Upper lobe of left lung (tissue), 6 donors: ENCODE measurements around the gene CAMK2N1. TPM values are rescaled to one million over a fixed set of nuclear protein-coding genes. Genes with fewer than 3 reads are reported as not detected.

Experiments
- ATAC-seq, 2 donors: fragments of 200-7000 bp; cut with Tn5 transposase; one replicate each; pipeline ENCODE4 v1.9.1; 2022; ENCODE audit warnings: mild to moderate bottlenecking in 2 of 2, moderate library complexity in 2 of 2; ENCODE audit not compliant: low FRiP score in 2 of 2
- DNase-seq, 2 donors: peaks; one replicate each; pipeline ENCODE4 v3.0.0-alpha.2; 2019 to 2020
- H3K27ac ChIP-seq, 4 donors: fragments of 200-600 bp; sonication (generic); one replicate each; pipeline ENCODE4 v1.5.1; 2016 to 2019
- H3K27me3 ChIP-seq, 4 donors: fragments of 200-600 bp; sonication (generic); one replicate each; pipeline ENCODE4 v1.5.1; 2017 to 2019
- H3K36me3 ChIP-seq, 4 donors: fragments of 200-600 bp; sonication (generic); one replicate each; pipeline ENCODE4 v1.5.1; 2016 to 2019
- H3K4me1 ChIP-seq, 4 donors: fragments of 200-600 bp; sonication (generic); one replicate each; pipeline ENCODE4 v1.5.1; 2018 to 2019
- H3K4me3 ChIP-seq, 4 donors: fragments of 200-600 bp; sonication (generic); one replicate each; pipeline ENCODE4 v1.5.1; 2017 to 2019; ENCODE audit warnings: mild to moderate bottlenecking in 2 of 4, moderate library complexity in 1 of 4
- H3K9me3 ChIP-seq, 4 donors: fragments of 200-600 bp; sonication (generic); one replicate each; pipeline ENCODE4 v1.5.1; 2018 to 2019
- CTCF ChIP-seq, 6 experiments: fragments of 450-650 bp in 4 of 6; fragments of 200-600 bp in 2 of 6; sonication (generic) in 2 of 6; IDR thresholded peaks; one replicate each; pipeline ENCODE4 v1.5.1; 2016 to 2019; ENCODE audit warnings: antibody characterized with exemption in 6 of 6
- EP300 ChIP-seq, 4 donors: sonication (generic); formaldehyde crosslinking; IDR thresholded peaks; one replicate each; pipeline ENCODE4 v1.5.1; 2017; ENCODE audit warnings: antibody characterized with exemption in 4 of 4, control low read depth in 2 of 4
- POLR2A ChIP-seq, 4 donors: fragments of 450-650 bp; IDR thresholded peaks; one replicate each; pipeline ENCODE4 v1.5.1; 2016 to 2017; ENCODE audit warnings: antibody characterized with exemption in 4 of 4, mild to moderate bottlenecking in 2 of 4
- POLR2AphosphoS5 ChIP-seq, 2 donors: sonication (generic); formaldehyde crosslinking; IDR thresholded peaks; one replicate each; pipeline ENCODE4 v1.5.1; 2017; ENCODE audit warnings: antibody characterized with exemption in 2 of 2
- WGBS, 2 donors: methylation state at CpG; one replicate each; pipeline ENCODE4 v1.1.5; 2017 to 2018; 5-methylcytosine and 5-hydroxymethylcytosine counted together
- total RNA-seq, 6 donors: library from RNA; depleted of rRNA in 4 of 6; stranded (reverse); fragments of >200 nt in 4 of 6; gene quantifications; one replicate each; pipeline versions ENCODE4 v1.1.0 to v1.2.1, GENCODE V29; 2016 to 2021
- donor health status: DM: no; HTN: no; CAD: no; lungs with moderate emphysema.
- donor health status: DM: no; HTN: yes; CAD: no; lungs with severe emphysema.

The CAMK2N1 gene
- total RNA-seq, 6 donors from 2014 or later: 18.4 to 63.9 (median 28.1) TPM

GRCh38 chr1:20493839-20494608, 8.0 kb upstream of the CAMK2N1 start:
- peak; percentile 29 to 31 for TF ChIP-seq POLR2AphosphoS5 (IDR thresholded peaks at IDR 0.05)
- peak; percentile 93 to 97 (median 96) for TF ChIP-seq CTCF (IDR thresholded peaks at IDR 0.05)
- no peak for TF ChIP-seq EP300 (IDR thresholded peaks at IDR 0.05)
- DNase-seq: peak; percentile 34 to 76
- no peaks in the 10 kb centered on the region for H3K9me3 ChIP-seq
- H3K4me3 ChIP-seq: no peak overlapping the region
- H3K36me3 ChIP-seq: peaks cover 5 to 23% (median 9%) of the 10 kb centered on the region in 4 donors
- peaks cover 18 to 24% (median 21%) of the 10 kb centered on the region in 4 donors for H3K4me1 ChIP-seq
- no peaks in the 10 kb centered on the region for H3K27me3 ChIP-seq
- 3 to 6% methylated on average over 12 to 16 of the region's 16 CpGs for WGBS, 2 donors
- ATAC-seq: peak; percentile 84 to 93
- peak overlapping the region; percentile 5 to 57 (median 39) for H3K27ac ChIP-seq

GRCh38 chr1:20493309-20493708, 7.3 kb upstream of the CAMK2N1 start:
- no peaks in the 10 kb centered on the region for H3K9me3 ChIP-seq
- peaks cover 18 to 24% (median 21%) of the 10 kb centered on the region in 4 donors for H3K4me1 ChIP-seq
- TF ChIP-seq CTCF (IDR thresholded peaks at IDR 0.05): no peak
- TF ChIP-seq POLR2A (IDR thresholded peaks at IDR 0.05): no peak
- no peak for TF ChIP-seq EP300 (IDR thresholded peaks at IDR 0.05)
- TF ChIP-seq POLR2AphosphoS5 (IDR thresholded peaks at IDR 0.05): no peak
- H3K4me3 ChIP-seq: no peak overlapping the region
- no peaks in the 10 kb centered on the region for H3K27me3 ChIP-seq
- 40% methylated on average over 5 of the region's 5 CpGs for WGBS, 2 donors
- peaks cover 0 to 16% (median 2%) of the 10 kb centered on the region in 4 donors for H3K36me3 ChIP-seq
- ATAC-seq (no peak), DNase-seq (no peak)
- peak overlapping the region in 1 of 4 donors; percentile 42 for H3K27ac ChIP-seq

GRCh38 chr1:20492751-20493150, 6.7 kb upstream of the CAMK2N1 start:
- peak overlapping the region in 1 of 4 donors; percentile 42 for H3K27ac ChIP-seq
- no peak for ATAC-seq
- DNase-seq: no peak
- no peaks in the 10 kb centered on the region for H3K27me3 ChIP-seq
- no peaks in the 10 kb centered on the region for H3K9me3 ChIP-seq
- no peak for TF ChIP-seq EP300 (IDR thresholded peaks at IDR 0.05)
- no peak for TF ChIP-seq CTCF (IDR thresholded peaks at IDR 0.05)
- TF ChIP-seq POLR2AphosphoS5 (IDR thresholded peaks at IDR 0.05): no peak
- TF ChIP-seq POLR2A (IDR thresholded peaks at IDR 0.05): no peak
- peaks cover 0 to 10% (median 0%) of the 10 kb centered on the region in 4 donors for H3K36me3 ChIP-seq
- no peak overlapping the region for H3K4me3 ChIP-seq
- peaks cover 18 to 24% (median 21%) of the 10 kb centered on the region in 4 donors for H3K4me1 ChIP-seq
- 77 to 80% methylated on average over 7 of the region's 7 CpGs for WGBS, 2 donors

GRCh38 chr1:20491866-20492265, 5.9 kb upstream of the CAMK2N1 start:
- DNase-seq (no peak), ATAC-seq (no peak)
- H3K4me1 ChIP-seq: peaks cover 19 to 28% (median 22%) of the 10 kb centered on the region in 4 donors
- peaks cover 0 to 7% (median 2%) of the 10 kb centered on the region in 4 donors for H3K27me3 ChIP-seq
- H3K27ac ChIP-seq: no peak overlapping the region
- no peak for TF ChIP-seq POLR2A (IDR thresholded peaks at IDR 0.05)
- no peak overlapping the region for H3K4me3 ChIP-seq
- WGBS, 2 donors: 67 to 77% methylated on average over 3 to 7 of the region's 7 CpGs
- H3K9me3 ChIP-seq: no peaks in the 10 kb centered on the region
- peaks cover 0 to 3% (median 0%) of the 10 kb centered on the region in 4 donors for H3K36me3 ChIP-seq

GRCh38 chr1:20491178-20491577, 5.2 kb upstream of the CAMK2N1 start:
- ATAC-seq: no peak
- DNase-seq: peak in 1 of 2 donors; percentile 34
- Histone ChIP-seq H3K36me3 (no peaks in the 10 kb centered on the region), H3K4me3 (no peak overlapping the region), H3K4me1 (peaks cover 26 to 35% (median 28%) of the 10 kb centered on the region in 4 donors), H3K27me3 (peaks cover 0 to 14% (median 5%) of the 10 kb centered on the region in 4 donors), H3K9me3 (no peaks in the 10 kb centered on the region), H3K27ac (no peak overlapping the region)
- no peak for TF ChIP-seq POLR2A (IDR thresholded peaks at IDR 0.05)
- TF ChIP-seq POLR2AphosphoS5 (IDR thresholded peaks at IDR 0.05): no peak
- no peak for TF ChIP-seq EP300 (IDR thresholded peaks at IDR 0.05)
- no peak for TF ChIP-seq CTCF (IDR thresholded peaks at IDR 0.05)
- 66 to 77% methylated on average over 4 to 6 of the region's 6 CpGs for WGBS, 2 donors
